DOHH2 (cell line): Measurements from ENCODE around the gene CPN2.

Source experiments
- H3F3A ChIP-seq: fragments of 200-600 bp; sonication (generic), shearing (Covaris generic); 2 replicates; pipeline ENCODE4 v1.6.0; 2016; ENCODE audit warnings: antibody characterized with exemption, mild to moderate bottlenecking; ENCODE audit not compliant: control insufficient read depth, insufficient read depth
- H3K27ac ChIP-seq: fragments of 200-600 bp; sonication (generic); 2 replicates; pipeline ENCODE4 v1.5.1; 2014; ENCODE audit warnings: low read depth, mild to moderate bottlenecking, low read length, moderate library complexity
- H3K27me3 ChIP-seq: fragments of 200-600 bp; sonication (generic); 2 replicates; pipeline ENCODE4 v1.6.1; 2014; ENCODE audit warnings: mild to moderate bottlenecking, low read length, mixed read lengths; ENCODE audit not compliant: control insufficient read depth
- H3K36me3 ChIP-seq: fragments of 200-600 bp; sonication (generic); 2 replicates; pipeline ENCODE4 v1.6.1; 2014; ENCODE audit warnings: mild to moderate bottlenecking, low read length, moderate library complexity, mixed read lengths; ENCODE audit not compliant: control insufficient read depth
- H3K4me1 ChIP-seq: fragments of 200-600 bp; sonication (generic); 2 replicates; pipeline ENCODE4 v1.6.1; 2014; ENCODE audit warnings: mild to moderate bottlenecking, low read length, mixed read lengths; ENCODE audit not compliant: control insufficient read depth
- H3K4me2 ChIP-seq: fragments of 200-600 bp; sonication (generic); 2 replicates; pipeline ENCODE4 v1.6.0; 2014; ENCODE audit warnings: mild to moderate bottlenecking, low read length, moderate library complexity
- H3K4me3 ChIP-seq: fragments of 200-600 bp; sonication (generic); 2 replicates; pipeline ENCODE4 v1.5.1; 2014; ENCODE audit warnings: mild to moderate bottlenecking, low read length, mixed read lengths
- H3K79me2 ChIP-seq: fragments of 200-600 bp; sonication (generic); 2 replicates; pipeline ENCODE4 v1.6.1; 2014; ENCODE audit warnings: mild to moderate bottlenecking, low read length, mixed read lengths; ENCODE audit not compliant: control insufficient read depth
- H3K9me2 ChIP-seq: fragments of 200-600 bp; sonication (generic); replicated peaks from 2 replicates; pipeline ENCODE4 v1.6.1; 2014; ENCODE audit warnings: mild to moderate bottlenecking, low read length, mixed read lengths; ENCODE audit not compliant: control insufficient read depth
- H3K9me3 ChIP-seq: fragments of 200-600 bp; sonication (generic); 2 replicates; pipeline ENCODE4 v1.6.1; 2014; ENCODE audit warnings: antibody characterized with exemption, low read length, mixed read lengths; ENCODE audit not compliant: control insufficient read depth, insufficient read depth
- H4K20me1 ChIP-seq: fragments of 200-600 bp; sonication (generic); 2 replicates; pipeline ENCODE4 v1.6.0; 2014; ENCODE audit warnings: low read depth, mild to moderate bottlenecking, antibody characterized with exemption, low read length, moderate library complexity; ENCODE audit not compliant: control insufficient read depth, insufficient read depth
- EZH2phosphoT487 ChIP-seq: fragments of 200-600 bp; sonication (generic); IDR thresholded peaks from 2 replicates; pipeline ENCODE4 v1.6.1; 2017; ENCODE audit warnings: borderline replicate concordance, mild to moderate bottlenecking, antibody characterized with exemption, low read length, moderate library complexity, mixed read lengths
- TF ChIP-seq, protein P1 (sequence below): fragments of 200-600 bp; sonication (generic); IDR thresholded peaks from one replicate; pipeline ENCODE4 v1.5.1; 2014; ENCODE audit warnings: antibody characterized with exemption, mild to moderate bottlenecking, low read depth, low read length; ENCODE audit not compliant: poor library complexity, severe bottlenecking

CPN2 gene

DNA sequence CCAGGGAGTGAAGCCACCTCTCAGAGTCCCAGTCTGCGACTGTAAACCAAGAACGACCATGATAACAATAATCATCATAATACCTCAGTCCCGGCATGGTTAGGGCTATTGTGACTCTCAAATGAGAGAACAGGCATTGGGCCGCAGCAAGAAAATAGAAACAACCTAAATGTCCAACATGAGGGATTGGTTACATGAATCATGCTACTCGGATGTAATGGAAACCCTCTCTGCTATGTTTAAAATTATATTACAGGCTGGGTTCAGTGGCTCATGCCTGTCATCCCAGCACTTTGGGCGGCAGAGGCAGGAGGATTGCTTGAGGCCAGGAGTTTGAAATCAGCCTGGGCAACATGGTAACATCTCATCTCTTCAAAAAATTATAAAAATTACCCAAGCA is 2.8 kb downstream of the CPN2 start:
- H3K79me2 ChIP-seq: no peaks in the 10 kb centered on the region
- H3K36me3 ChIP-seq: no peaks in the 10 kb centered on the region
- H3K4me2 ChIP-seq: no peak overlapping the region
- no peak overlapping the region for H3K27ac ChIP-seq
- H3K9me2 ChIP-seq: no peaks in the 10 kb centered on the region
- no peaks in the 10 kb centered on the region for H3K9me3 ChIP-seq
- no peaks in the 10 kb centered on the region for H3F3A ChIP-seq
- no peaks in the 10 kb centered on the region for H3K4me1 ChIP-seq
- no peaks in the 10 kb centered on the region for H3K27me3 ChIP-seq
- TF ChIP-seq, protein P1, sequence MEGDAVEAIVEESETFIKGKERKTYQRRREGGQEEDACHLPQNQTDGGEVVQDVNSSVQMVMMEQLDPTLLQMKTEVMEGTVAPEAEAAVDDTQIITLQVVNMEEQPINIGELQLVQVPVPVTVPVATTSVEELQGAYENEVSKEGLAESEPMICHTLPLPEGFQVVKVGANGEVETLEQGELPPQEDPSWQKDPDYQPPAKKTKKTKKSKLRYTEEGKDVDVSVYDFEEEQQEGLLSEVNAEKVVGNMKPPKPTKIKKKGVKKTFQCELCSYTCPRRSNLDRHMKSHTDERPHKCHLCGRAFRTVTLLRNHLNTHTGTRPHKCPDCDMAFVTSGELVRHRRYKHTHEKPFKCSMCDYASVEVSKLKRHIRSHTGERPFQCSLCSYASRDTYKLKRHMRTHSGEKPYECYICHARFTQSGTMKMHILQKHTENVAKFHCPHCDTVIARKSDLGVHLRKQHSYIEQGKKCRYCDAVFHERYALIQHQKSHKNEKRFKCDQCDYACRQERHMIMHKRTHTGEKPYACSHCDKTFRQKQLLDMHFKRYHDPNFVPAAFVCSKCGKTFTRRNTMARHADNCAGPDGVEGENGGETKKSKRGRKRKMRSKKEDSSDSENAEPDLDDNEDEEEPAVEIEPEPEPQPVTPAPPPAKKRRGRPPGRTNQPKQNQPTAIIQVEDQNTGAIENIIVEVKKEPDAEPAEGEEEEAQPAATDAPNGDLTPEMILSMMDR: no peak
- TF ChIP-seq EZH2phosphoT487: no peak
- H3K4me3 ChIP-seq: no peak overlapping the region
- H4K20me1 ChIP-seq: no peaks in the 10 kb centered on the region

DNA sequence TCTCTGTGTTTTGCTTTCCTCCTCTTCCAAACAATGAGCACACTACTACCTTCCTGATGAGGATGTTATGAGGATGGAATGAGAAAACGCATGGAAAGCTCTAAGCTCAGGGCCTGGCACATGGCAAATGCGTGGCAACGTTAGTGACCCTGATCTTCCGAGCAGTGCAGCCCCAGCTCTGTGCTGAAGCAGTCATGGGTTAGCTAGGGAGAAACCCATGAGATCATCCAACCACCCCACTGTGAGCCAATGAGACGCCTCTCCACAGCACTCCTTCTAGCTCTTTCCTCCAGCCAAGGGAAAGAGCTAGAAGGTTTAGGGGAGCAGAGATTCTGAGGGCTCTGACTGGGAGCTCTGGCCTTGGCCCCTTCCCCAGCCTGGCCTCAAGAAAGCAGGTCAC is 4.5 kb downstream of the CPN2 start:
- H3K79me2 ChIP-seq: no peaks in the 10 kb centered on the region
- TF ChIP-seq, protein P1: no peak
- TF ChIP-seq EZH2phosphoT487: no peak
- no peaks in the 10 kb centered on the region for H3K4me1 ChIP-seq
- H4K20me1 ChIP-seq: no peaks in the 10 kb centered on the region
- H3K4me3 ChIP-seq: no peak overlapping the region
- H3K9me2 ChIP-seq: no peaks in the 10 kb centered on the region
- H3K4me2 ChIP-seq: no peak overlapping the region
- H3K9me3 ChIP-seq: no peaks in the 10 kb centered on the region
- no peaks in the 10 kb centered on the region for H3F3A ChIP-seq
- no peaks in the 10 kb centered on the region for H3K36me3 ChIP-seq
- H3K27ac ChIP-seq: no peak overlapping the region
- H3K27me3 ChIP-seq: no peaks in the 10 kb centered on the region

DNA sequence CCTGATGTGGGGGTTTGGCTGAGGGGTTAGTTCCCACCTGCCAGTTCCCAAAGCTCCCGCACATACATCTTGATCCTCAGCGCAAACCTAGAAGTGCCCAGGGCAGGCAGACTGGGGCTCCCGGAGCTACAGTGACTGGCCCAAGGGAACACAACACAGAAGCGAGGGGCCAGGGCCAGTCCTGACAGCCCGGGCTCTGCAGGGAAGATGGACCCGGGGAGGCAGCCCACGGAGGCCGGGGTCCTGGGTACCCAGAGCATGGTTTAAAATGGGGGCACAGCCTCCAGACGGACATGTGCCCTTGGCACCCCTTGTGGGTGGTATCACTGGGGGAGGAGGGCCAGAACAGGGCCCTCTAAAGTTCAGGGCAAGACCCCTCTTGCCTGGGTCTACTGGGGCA is 5.1 kb downstream of the CPN2 start:
- H3K9me3 ChIP-seq: no peaks in the 10 kb centered on the region
- no peaks in the 10 kb centered on the region for H3K36me3 ChIP-seq
- H3K4me3 ChIP-seq: no peak overlapping the region
- H3F3A ChIP-seq: no peaks in the 10 kb centered on the region
- no peaks in the 10 kb centered on the region for H3K4me1 ChIP-seq
- no peaks in the 10 kb centered on the region for H3K9me2 ChIP-seq
- TF ChIP-seq, protein P1: no peak
- no peak for TF ChIP-seq EZH2phosphoT487
- no peak overlapping the region for H3K27ac ChIP-seq
- no peaks in the 10 kb centered on the region for H3K79me2 ChIP-seq
- H4K20me1 ChIP-seq: no peaks in the 10 kb centered on the region
- no peaks in the 10 kb centered on the region for H3K27me3 ChIP-seq
- H3K4me2 ChIP-seq: no peak overlapping the region

DNA sequence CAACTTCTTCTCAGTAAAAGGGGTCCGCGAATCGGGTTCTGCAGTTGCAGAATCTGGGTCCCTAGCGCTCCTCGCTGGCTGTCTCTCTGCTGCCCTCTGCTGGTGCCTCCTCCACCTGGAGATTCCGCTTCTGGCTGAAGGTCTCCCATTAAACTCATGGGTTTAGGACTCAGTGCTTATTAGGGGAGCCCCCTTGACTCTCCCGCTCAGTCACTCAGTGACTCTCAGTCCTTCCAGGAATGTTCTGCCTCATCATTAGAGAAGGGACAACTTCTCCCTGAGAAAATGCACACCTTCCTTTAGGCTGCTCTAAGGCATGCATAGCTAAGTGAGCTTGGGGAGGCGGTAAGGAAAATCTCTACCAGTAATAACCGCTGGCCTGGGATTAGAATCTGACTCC is 7.1 kb downstream of the CPN2 start:
- Histone ChIP-seq H3K4me1 (no peaks in the 10 kb centered on the region), H3K4me3 (no peak overlapping the region), H3K27ac (no peak overlapping the region), H3K79me2 (no peaks in the 10 kb centered on the region), H3K27me3 (no peaks in the 10 kb centered on the region), H3K36me3 (no peaks in the 10 kb centered on the region), H3K9me3 (no peaks in the 10 kb centered on the region), H3F3A (no peaks in the 10 kb centered on the region), H3K4me2 (no peak overlapping the region), H3K9me2 (no peaks in the 10 kb centered on the region), H4K20me1 (no peaks in the 10 kb centered on the region)
- TF ChIP-seq, protein P1: peak; percentile 93
- no peak for TF ChIP-seq EZH2phosphoT487
